ENCODE results near the gene ARHGAP24.
A peak's percentile ranks its signal among the peaks of the same experiment; 100 is the strongest.

Gene ARHGAP24

DNA sequence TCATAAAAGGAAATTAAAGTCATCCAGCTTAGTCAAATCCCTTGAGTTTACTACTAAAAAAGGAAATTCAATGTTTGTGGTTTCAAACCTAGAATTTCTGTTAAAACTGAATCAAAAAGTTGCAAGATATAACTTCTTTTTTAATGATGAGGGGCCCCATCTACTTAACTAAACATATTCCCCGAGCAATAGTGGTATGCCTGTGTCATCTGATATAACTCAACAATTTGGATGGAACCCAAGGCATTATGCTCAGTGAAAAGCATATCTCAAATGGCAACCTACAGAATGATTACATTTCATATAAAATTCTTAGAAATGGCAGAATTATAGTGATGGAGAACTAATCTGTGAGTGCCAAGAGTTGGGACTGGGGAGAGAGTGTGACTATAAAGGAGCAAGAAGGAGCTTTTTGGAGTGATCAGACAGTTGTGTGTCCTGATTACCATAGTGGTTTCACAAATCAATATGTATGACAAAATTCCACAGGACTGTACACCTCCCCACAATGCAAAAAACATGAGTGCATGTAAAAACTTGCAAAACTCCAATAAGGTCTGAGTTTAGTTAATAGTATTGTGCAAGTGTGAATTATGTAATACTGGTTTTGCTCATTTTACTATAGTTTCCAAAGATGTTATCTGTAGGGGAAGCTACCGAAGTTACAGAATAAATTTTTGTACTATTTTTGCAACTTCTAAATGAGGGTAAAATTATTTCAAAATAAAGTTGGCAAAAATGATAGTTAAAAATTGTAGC, 323.2 kb downstream of the ARHGAP24 start:
- H3K36me3 ChIP-seq (ENCODE audit: control insufficient read depth, insufficient read depth, low read length) = no peaks in the 10 kb centered on the region
- no peaks in the 10 kb centered on the region for H3K27me3 ChIP-seq (ENCODE audit: insufficient read depth, low read length, poor library complexity)
- H3K79me2 ChIP-seq (ENCODE audit: control insufficient read depth, insufficient read depth, low read length) = no peaks in the 10 kb centered on the region
- no CpG with 5 or more reads among the region's 2 CpGs for WGBS (ENCODE audit: extremely low coverage, insufficient coverage, low lambda C conversion rate)
- DNase-seq = no peak
- H3K4ac ChIP-seq (ENCODE audit: low read depth, low read length) = no peak overlapping the region
- no peak overlapping the region for H2BK5ac ChIP-seq (ENCODE audit: low read length)
- no peak overlapping the region for H3K56ac ChIP-seq (ENCODE audit: low read length)
- H4K5ac ChIP-seq (ENCODE audit: low read length) = no peak overlapping the region
- H3K4me2 ChIP-seq (ENCODE audit: low read length) = no peak overlapping the region
- H3K23ac ChIP-seq (ENCODE audit: low read length) = no peak overlapping the region
- no peak overlapping the region for H4K8ac ChIP-seq (ENCODE audit: low read depth, low read length)
- H2BK15ac ChIP-seq (replicated peaks; ENCODE audit: low read depth) = no peak overlapping the region
- no peak overlapping the region for H3K18ac ChIP-seq (ENCODE audit: low read length)
- H2AK5ac ChIP-seq (ENCODE audit: low read length) = no peak overlapping the region
- no peaks in the 10 kb centered on the region for H3K4me1 ChIP-seq (ENCODE audit: control insufficient read depth, low read depth, low read length)
- no peak overlapping the region for H3K4me3 ChIP-seq (ENCODE audit: low read length)
- no peak overlapping the region for H2BK120ac ChIP-seq (ENCODE audit: low read depth, low read length)
- no peak overlapping the region for H3K9ac ChIP-seq (ENCODE audit: low read length)
- H3K27ac ChIP-seq (ENCODE audit: low read depth, low read length) = no peak overlapping the region
- H3K79me1 ChIP-seq (ENCODE audit: low read length) = no peaks in the 10 kb centered on the region

GRCh38 chr4:85803856-85804255, 328.9 kb downstream of the ARHGAP24 start:
- no peak for DNase-seq
- H2BK5ac ChIP-seq (ENCODE audit: low read length) = no peak overlapping the region
- no peak overlapping the region for H3K4me3 ChIP-seq (ENCODE audit: low read length)
- no peak overlapping the region for H2BK15ac ChIP-seq (replicated peaks; ENCODE audit: low read depth)
- no peak overlapping the region for H3K4ac ChIP-seq (ENCODE audit: low read depth, low read length)
- H3K27ac ChIP-seq (ENCODE audit: low read depth, low read length) = no peak overlapping the region
- no peaks in the 10 kb centered on the region for H3K79me1 ChIP-seq (ENCODE audit: low read length)
- no peak overlapping the region for H3K4me2 ChIP-seq (ENCODE audit: low read length)
- H3K18ac ChIP-seq (ENCODE audit: low read length) = peak overlapping the region; percentile 28
- no peak overlapping the region for H2AK5ac ChIP-seq (ENCODE audit: low read length)
- no peaks in the 10 kb centered on the region for H3K27me3 ChIP-seq (ENCODE audit: insufficient read depth, low read length, poor library complexity)
- H2BK120ac ChIP-seq (ENCODE audit: low read depth, low read length) = no peak overlapping the region
- H3K36me3 ChIP-seq (ENCODE audit: control insufficient read depth, insufficient read depth, low read length) = no peaks in the 10 kb centered on the region
- no peak overlapping the region for H3K9ac ChIP-seq (ENCODE audit: low read length)
- H4K5ac ChIP-seq (ENCODE audit: low read length) = no peak overlapping the region
- H3K4me1 ChIP-seq (ENCODE audit: control insufficient read depth, low read depth, low read length) = peaks cover 2% of the 10 kb centered on the region
- no peak overlapping the region for H3K23ac ChIP-seq (ENCODE audit: low read length)
- no peaks in the 10 kb centered on the region for H3K79me2 ChIP-seq (ENCODE audit: control insufficient read depth, insufficient read depth, low read length)
- H3K56ac ChIP-seq (ENCODE audit: low read length) = no peak overlapping the region
- H4K8ac ChIP-seq (ENCODE audit: low read depth, low read length) = no peak overlapping the region
- no CpG with 5 or more reads among the region's 4 CpGs for WGBS (ENCODE audit: extremely low coverage, insufficient coverage, low lambda C conversion rate)

DNA sequence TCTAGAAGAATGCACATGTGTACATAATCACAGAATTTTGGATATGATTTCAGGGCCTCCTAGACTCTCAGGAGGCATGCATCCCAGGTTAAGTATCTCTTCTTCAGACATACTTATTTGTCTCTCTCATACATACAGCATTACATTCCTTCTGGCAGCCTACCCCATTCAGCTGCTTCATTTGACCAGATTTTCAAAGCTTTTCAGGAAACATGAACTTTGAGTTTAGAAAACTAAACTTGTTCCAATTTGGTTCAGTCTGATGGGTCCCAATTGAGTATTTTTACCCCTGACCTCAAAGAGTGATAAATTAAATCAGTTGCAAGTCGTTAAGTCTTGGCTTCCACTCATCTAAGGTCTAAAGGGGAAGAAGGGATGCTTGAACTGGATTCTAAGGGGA, 330.9 kb downstream of the ARHGAP24 start:
- Histone ChIP-seq H2BK15ac (replicated peaks; ENCODE audit: low read depth) (no peak overlapping the region), H3K36me3 (ENCODE audit: control insufficient read depth, insufficient read depth, low read length) (no peaks in the 10 kb centered on the region), H4K8ac (ENCODE audit: low read depth, low read length) (no peak overlapping the region), H3K18ac (ENCODE audit: low read length) (no peak overlapping the region), H2BK5ac (ENCODE audit: low read length) (no peak overlapping the region), H3K4me1 (ENCODE audit: control insufficient read depth, low read depth, low read length) (peaks cover 2% of the 10 kb centered on the region), H3K56ac (ENCODE audit: low read length) (no peak overlapping the region), H2AK5ac (ENCODE audit: low read length) (no peak overlapping the region), H3K9ac (ENCODE audit: low read length) (no peak overlapping the region), H3K4me2 (ENCODE audit: low read length) (no peak overlapping the region), H3K27ac (ENCODE audit: low read depth, low read length) (no peak overlapping the region), H3K79me2 (ENCODE audit: control insufficient read depth, insufficient read depth, low read length) (no peaks in the 10 kb centered on the region), H2BK120ac (ENCODE audit: low read depth, low read length) (no peak overlapping the region), H3K23ac (ENCODE audit: low read length) (no peak overlapping the region), H3K27me3 (ENCODE audit: insufficient read depth, low read length, poor library complexity) (no peaks in the 10 kb centered on the region), H3K79me1 (ENCODE audit: low read length) (no peaks in the 10 kb centered on the region), H3K4ac (ENCODE audit: low read depth, low read length) (no peak overlapping the region), H4K5ac (ENCODE audit: low read length) (no peak overlapping the region), H3K4me3 (ENCODE audit: low read length) (no peak overlapping the region)
- no peak for DNase-seq
- WGBS (ENCODE audit: extremely low coverage, insufficient coverage, low lambda C conversion rate) = no CpG with 5 or more reads among the region's 1 CpG

GRCh38 chr4:85806334-85806733, 331.4 kb downstream of the ARHGAP24 start:
- Histone ChIP-seq H2AK5ac (ENCODE audit: low read length) (no peak overlapping the region), H3K56ac (ENCODE audit: low read length) (no peak overlapping the region), H3K4me1 (ENCODE audit: control insufficient read depth, low read depth, low read length) (peaks cover 2% of the 10 kb centered on the region), H3K23ac (ENCODE audit: low read length) (no peak overlapping the region), H2BK5ac (ENCODE audit: low read length) (no peak overlapping the region), H3K36me3 (ENCODE audit: control insufficient read depth, insufficient read depth, low read length) (no peaks in the 10 kb centered on the region), H4K8ac (ENCODE audit: low read depth, low read length) (no peak overlapping the region), H3K27ac (ENCODE audit: low read depth, low read length) (no peak overlapping the region), H3K27me3 (ENCODE audit: insufficient read depth, low read length, poor library complexity) (no peaks in the 10 kb centered on the region), H3K79me1 (ENCODE audit: low read length) (no peaks in the 10 kb centered on the region), H3K4ac (ENCODE audit: low read depth, low read length) (no peak overlapping the region), H3K9ac (ENCODE audit: low read length) (no peak overlapping the region), H2BK15ac (replicated peaks; ENCODE audit: low read depth) (no peak overlapping the region), H3K18ac (ENCODE audit: low read length) (no peak overlapping the region), H2BK120ac (ENCODE audit: low read depth, low read length) (no peak overlapping the region), H3K4me3 (ENCODE audit: low read length) (no peak overlapping the region), H4K5ac (ENCODE audit: low read length) (no peak overlapping the region), H3K4me2 (ENCODE audit: low read length) (no peak overlapping the region), H3K79me2 (ENCODE audit: control insufficient read depth, insufficient read depth, low read length) (no peaks in the 10 kb centered on the region)
- DNase-seq = no peak

- H3K23ac ChIP-seq (ENCODE audit: low read length) = no peak overlapping the region
- H3K4ac ChIP-seq (ENCODE audit: low read depth, low read length) = no peak overlapping the region
- H3K9ac ChIP-seq (ENCODE audit: low read length) = no peak overlapping the region
- H3K27ac ChIP-seq (ENCODE audit: low read depth, low read length) = no peak overlapping the region
- H3K36me3 ChIP-seq (ENCODE audit: control insufficient read depth, insufficient read depth, low read length) = no peaks in the 10 kb centered on the region
- DNase-seq = no peak
- H3K4me2 ChIP-seq (ENCODE audit: low read length) = no peak overlapping the region
- H3K18ac ChIP-seq (ENCODE audit: low read length) = no peak overlapping the region
- H3K79me1 ChIP-seq (ENCODE audit: low read length) = no peaks in the 10 kb centered on the region
- WGBS (ENCODE audit: extremely low coverage, insufficient coverage, low lambda C conversion rate) = no CpG with 5 or more reads among the region's 3 CpGs
- H3K79me2 ChIP-seq (ENCODE audit: control insufficient read depth, insufficient read depth, low read length) = no peaks in the 10 kb centered on the region
- H3K56ac ChIP-seq (ENCODE audit: low read length) = peak overlapping the region; percentile 61
- H3K27me3 ChIP-seq (ENCODE audit: insufficient read depth, low read length, poor library complexity) = no peaks in the 10 kb centered on the region
- H4K5ac ChIP-seq (ENCODE audit: low read length) = no peak overlapping the region
- no peak overlapping the region for H2AK5ac ChIP-seq (ENCODE audit: low read length)
- H2BK5ac ChIP-seq (ENCODE audit: low read length) = no peak overlapping the region
- H2BK120ac ChIP-seq (ENCODE audit: low read depth, low read length) = no peak overlapping the region
- no peak overlapping the region for H2BK15ac ChIP-seq (replicated peaks; ENCODE audit: low read depth)
- peaks cover 2% of the 10 kb centered on the region for H3K4me1 ChIP-seq (ENCODE audit: control insufficient read depth, low read depth, low read length)
- H4K8ac ChIP-seq (ENCODE audit: low read depth, low read length) = no peak overlapping the region
- H3K4me3 ChIP-seq (ENCODE audit: low read length) = no peak overlapping the region
Observed at GRCh38 chr4:85807247-85807950, 332.4 kb downstream of the ARHGAP24 start.

All from mesendoderm (in vitro differentiated cells).